LNCAP (cell line): ENCODE results near the gene TTLL7.

Experiments used
- CTCF ChIP-seq: fragments of 450-650 bp; IDR thresholded peaks from 2 replicates; pipeline ENCODE4 v1.5.1; 2017; ENCODE audit warnings: mild to moderate bottlenecking

The TTLL7 gene

GRCh38 chr1:83964153-83964552 is 34.8 kb downstream of the TTLL7 start:
- no peak for TF ChIP-seq CTCF

- no peak for TF ChIP-seq CTCF
Observed at GRCh38 chr1:83961571-83962295, 37.2 kb downstream of the TTLL7 start.

- TF ChIP-seq CTCF = no peak
Observed at GRCh38 chr1:83960669-83961277, 38.2 kb downstream of the TTLL7 start.

- TF ChIP-seq CTCF = no peak
Observed at GRCh38 chr1:83959824-83960498, 39.0 kb downstream of the TTLL7 start.

- no peak for TF ChIP-seq CTCF
Observed at GRCh38 chr1:83958704-83959103, 40.2 kb downstream of the TTLL7 start.

- no peak for TF ChIP-seq CTCF
Observed at GRCh38 chr1:83954166-83954823, 44.6 kb downstream of the TTLL7 start.

- TF ChIP-seq CTCF = no peak
Observed at GRCh38 chr1:83950106-83950661, 48.7 kb downstream of the TTLL7 start.
